ENCODE data around the gene FADS1. TPM values are rescaled to one million over a fixed set of nuclear protein-coding genes. Genes with fewer than 3 reads are reported as not detected.

Gene FADS1
- total RNA-seq, 2 experiments from 2014 or later, result not detected

GRCh38 chr11:61860054-61860903 lies 43.5 kb upstream of the FADS1 start:
- no peak overlapping the region for H3K4me3 ChIP-seq (ENCODE audit: low read depth, low read length, poor library complexity, severe bottlenecking)
- no peak for DNase-seq (ENCODE audit: low spot score)
- H4K20me1 ChIP-seq (ENCODE audit: insufficient read depth, low read length), result no peaks in the 10 kb centered on the region
- H3K4me2 ChIP-seq (ENCODE audit: low read length), result no peak overlapping the region
- TF ChIP-seq, protein P1, sequence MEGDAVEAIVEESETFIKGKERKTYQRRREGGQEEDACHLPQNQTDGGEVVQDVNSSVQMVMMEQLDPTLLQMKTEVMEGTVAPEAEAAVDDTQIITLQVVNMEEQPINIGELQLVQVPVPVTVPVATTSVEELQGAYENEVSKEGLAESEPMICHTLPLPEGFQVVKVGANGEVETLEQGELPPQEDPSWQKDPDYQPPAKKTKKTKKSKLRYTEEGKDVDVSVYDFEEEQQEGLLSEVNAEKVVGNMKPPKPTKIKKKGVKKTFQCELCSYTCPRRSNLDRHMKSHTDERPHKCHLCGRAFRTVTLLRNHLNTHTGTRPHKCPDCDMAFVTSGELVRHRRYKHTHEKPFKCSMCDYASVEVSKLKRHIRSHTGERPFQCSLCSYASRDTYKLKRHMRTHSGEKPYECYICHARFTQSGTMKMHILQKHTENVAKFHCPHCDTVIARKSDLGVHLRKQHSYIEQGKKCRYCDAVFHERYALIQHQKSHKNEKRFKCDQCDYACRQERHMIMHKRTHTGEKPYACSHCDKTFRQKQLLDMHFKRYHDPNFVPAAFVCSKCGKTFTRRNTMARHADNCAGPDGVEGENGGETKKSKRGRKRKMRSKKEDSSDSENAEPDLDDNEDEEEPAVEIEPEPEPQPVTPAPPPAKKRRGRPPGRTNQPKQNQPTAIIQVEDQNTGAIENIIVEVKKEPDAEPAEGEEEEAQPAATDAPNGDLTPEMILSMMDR (conservative IDR thresholded peaks at IDR 0.05; ENCODE audit: low read length), result no peak
- H3K9me3 ChIP-seq (ENCODE audit: low read length), result no peaks in the 10 kb centered on the region
- ChIA-PET CTCF (ENCODE audit: unreplicated experiment) (no interaction called here), POLR2A (no interaction called here)
- no peaks in the 10 kb centered on the region for H3K4me1 ChIP-seq (ENCODE audit: insufficient read depth, low read length, poor library complexity, severe bottlenecking)
- H3K9me2 ChIP-seq (ENCODE audit: insufficient read depth, low read length), result no peaks in the 10 kb centered on the region
- H3K36me3 ChIP-seq (ENCODE audit: insufficient read depth, low read length), result no peaks in the 10 kb centered on the region
- H3K27ac ChIP-seq (ENCODE audit: low read depth, low read length, poor library complexity, severe bottlenecking), result no peak overlapping the region
- intact Hi-C loops (cut with micrococcal nuclease; ENCODE audit: unreplicated experiment), result no loop called here
- no TSS peak for BruUV-seq (replicated peaks)
- H3K79me2 ChIP-seq (ENCODE audit: insufficient read depth, low read depth, low read length), result no peaks in the 10 kb centered on the region
- H2AFZ ChIP-seq (ENCODE audit: low read length), result no peak overlapping the region

DNA sequence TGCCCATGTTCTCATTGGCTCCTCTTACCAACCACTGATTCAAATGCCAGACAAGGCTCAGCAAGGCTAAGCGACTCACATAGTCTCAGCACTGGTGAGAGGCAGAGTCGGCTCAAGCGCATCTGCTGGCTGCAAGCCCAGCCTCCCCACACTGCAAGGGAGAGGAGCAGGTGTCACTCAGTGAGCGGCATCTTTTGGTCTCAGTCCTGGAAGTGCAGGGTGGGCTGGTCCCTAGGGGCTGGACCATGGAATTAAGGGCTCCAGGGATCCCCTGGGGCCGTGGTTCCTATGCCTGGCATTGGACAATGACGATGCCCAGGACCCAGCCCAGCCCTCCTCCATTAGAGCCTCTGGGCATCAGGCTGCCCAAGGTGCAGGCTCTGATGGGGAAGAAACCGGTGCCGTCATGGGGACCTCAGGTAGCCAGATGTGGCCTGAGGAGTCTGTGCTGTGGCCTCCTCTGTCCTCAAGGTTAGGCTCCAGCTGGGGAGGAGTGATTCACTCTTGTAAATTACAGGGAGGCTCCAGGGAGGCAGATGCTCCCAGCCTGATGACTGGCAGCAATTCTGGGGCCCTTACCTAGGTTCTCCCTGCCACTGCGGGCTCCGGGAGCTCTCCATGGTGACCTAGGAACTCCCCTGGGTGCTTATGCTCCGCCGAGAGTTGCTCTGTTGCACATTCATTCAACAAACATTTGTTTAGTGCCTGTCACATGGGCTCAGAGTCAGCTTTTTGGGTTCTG lies 39.3 kb upstream of the FADS1 start:
- TF ChIP-seq EZH2phosphoT487 (IDR thresholded peaks at IDR 0.05; ENCODE audit: borderline replicate concordance, low read depth, low read length), result no peak
- TF ChIP-seq, protein P1 (conservative IDR thresholded peaks at IDR 0.05; ENCODE audit: low read length), result no peak
- H3K9me2 ChIP-seq (ENCODE audit: insufficient read depth, low read length), result no peaks in the 10 kb centered on the region
- H3K27ac ChIP-seq (ENCODE audit: low read depth, low read length, poor library complexity, severe bottlenecking), result no peak overlapping the region
- H2AFZ ChIP-seq (ENCODE audit: low read length), result no peak overlapping the region
- H3K4me1 ChIP-seq (ENCODE audit: insufficient read depth, low read length, poor library complexity, severe bottlenecking), result no peaks in the 10 kb centered on the region
- H3K79me2 ChIP-seq (ENCODE audit: insufficient read depth, low read depth, low read length), result no peaks in the 10 kb centered on the region
- H3K4me2 ChIP-seq (ENCODE audit: low read length), result no peak overlapping the region
- no peak for DNase-seq (ENCODE audit: low spot score)
- no peaks in the 10 kb centered on the region for H3K36me3 ChIP-seq (ENCODE audit: insufficient read depth, low read length)
- H3K9me3 ChIP-seq (ENCODE audit: low read length), result no peaks in the 10 kb centered on the region
- ChIA-PET POLR2A (no interaction called here), CTCF (ENCODE audit: unreplicated experiment) (no interaction called here)
- H3K4me3 ChIP-seq (ENCODE audit: low read depth, low read length, poor library complexity, severe bottlenecking), result no peak overlapping the region
- no peaks in the 10 kb centered on the region for H4K20me1 ChIP-seq (ENCODE audit: insufficient read depth, low read length)
- no TSS peak for BruUV-seq (replicated peaks)
- intact Hi-C loops (cut with micrococcal nuclease; ENCODE audit: unreplicated experiment), result no loop called here

All from OCI-LY7 (cell line).